B cell (primary cell): ENCODE results near the gene HPS1.

ENCODE experiments used
- CTCF ChIP-seq: fragments of 200-600 bp; IDR thresholded peaks from one replicate; pipeline ENCODE4 v1.8.0; 2022; ENCODE audit warnings: antibody characterized with exemption, mild to moderate bottlenecking
- EZH2 ChIP-seq: IDR thresholded peaks from 2 replicates; pipeline ENCODE4 v1.6.1; 2012; ENCODE audit warnings: borderline replicate concordance, low read depth, mild to moderate bottlenecking, moderate library complexity, low read length; ENCODE audit not compliant: insufficient read depth, poor library complexity, severe bottlenecking

- TF ChIP-seq CTCF (no peak), EZH2 (no peak)
Observed at GRCh38 chr10:98416606-98417388, 29.9 kb downstream of the HPS1 start.
